Activated naive CD4-positive, alpha-beta T cell treated with anti-CD3 and anti-CD28 coated beads, Interleukin-2, amount 50 U/mL, for 24 hours (primary cell): ENCODE results near the gene YAF2.
A peak's percentile ranks its signal among the peaks of the same experiment; 100 is the strongest.
"Not testable (repeated sequence)": the region's sequence is repeated elsewhere in the genome, so short reads cannot be mapped to it uniquely, and the experiment has no call there.

ENCODE experiments used
- H3K27ac Mint-ChIP-seq: one replicate; pipeline ENCODE4 v1.8.0; 2021; ENCODE audit warnings: mild to moderate bottlenecking, mixed read lengths
- H3K27me3 Mint-ChIP-seq: one replicate; pipeline ENCODE4 v1.8.0; 2021; ENCODE audit warnings: mixed read lengths
- H3K36me3 Mint-ChIP-seq: one replicate; pipeline ENCODE4 v1.8.0; 2021; ENCODE audit warnings: mixed read lengths
- H3K4me1 Mint-ChIP-seq: one replicate; pipeline ENCODE4 v1.8.0; 2021; ENCODE audit warnings: mixed read lengths
- H3K4me3 Mint-ChIP-seq: one replicate; pipeline ENCODE4 v1.8.0; 2021; ENCODE audit warnings: mild to moderate bottlenecking, mixed read lengths
- H3K9me3 Mint-ChIP-seq: one replicate; pipeline ENCODE4 v1.8.0; 2021; ENCODE audit warnings: mixed read lengths

YAF2 gene

DNA sequence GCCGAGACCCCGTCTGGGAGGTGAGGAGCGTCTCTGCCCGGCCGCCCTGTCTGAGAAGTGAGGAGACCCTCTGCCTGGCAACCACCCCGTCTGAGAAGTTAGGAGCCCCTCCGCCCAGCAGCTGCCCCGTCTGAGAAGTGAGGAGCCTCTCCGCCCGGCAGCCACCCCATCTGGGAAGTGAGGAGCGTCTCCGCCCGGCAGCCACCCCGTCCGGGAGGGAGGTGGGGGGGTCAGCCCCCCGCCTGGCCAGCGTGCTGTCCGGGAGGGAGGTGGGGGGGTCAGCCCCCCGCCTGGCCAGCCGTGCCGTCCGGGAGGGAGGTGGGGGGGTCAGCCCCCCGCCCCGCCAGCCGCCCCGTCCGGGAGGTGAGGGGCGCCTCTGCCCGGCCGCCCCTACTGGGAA lies 10.5 kb downstream of the YAF2 start:
- H3K4me1 Mint-ChIP-seq = peaks cover 43% of the 10 kb centered on the region

GRCh38 chr12:42224501-42224900 lies 13.5 kb downstream of the YAF2 start:
- not testable (repeated sequence) for H3K27ac Mint-ChIP-seq, H3K4me3 Mint-ChIP-seq, H3K9me3 Mint-ChIP-seq, H3K27me3 Mint-ChIP-seq
- H3K4me1 Mint-ChIP-seq = peaks cover 47% of the 10 kb centered on the region
- H3K36me3 Mint-ChIP-seq = peaks cover 12% of the 10 kb centered on the region

More for the DNA sequence above, 10.5 kb downstream of the YAF2 start:
- peaks cover 13% of the 10 kb centered on the region for H3K36me3 Mint-ChIP-seq
- not testable (repeated sequence) for H3K27me3 Mint-ChIP-seq, H3K4me3 Mint-ChIP-seq, H3K27ac Mint-ChIP-seq, H3K9me3 Mint-ChIP-seq

- H3K27ac Mint-ChIP-seq = no peak overlapping the region
- H3K27me3 Mint-ChIP-seq = no peaks in the 10 kb centered on the region
- H3K9me3 Mint-ChIP-seq = no peaks in the 10 kb centered on the region
- H3K4me1 Mint-ChIP-seq = peaks cover 63% of the 10 kb centered on the region
- no peak overlapping the region for H3K4me3 Mint-ChIP-seq
- H3K36me3 Mint-ChIP-seq = peaks cover 12% of the 10 kb centered on the region
These were observed 15.3 kb downstream of the YAF2 start for GRCh38 chr12:42222724-42223123.

DNA sequence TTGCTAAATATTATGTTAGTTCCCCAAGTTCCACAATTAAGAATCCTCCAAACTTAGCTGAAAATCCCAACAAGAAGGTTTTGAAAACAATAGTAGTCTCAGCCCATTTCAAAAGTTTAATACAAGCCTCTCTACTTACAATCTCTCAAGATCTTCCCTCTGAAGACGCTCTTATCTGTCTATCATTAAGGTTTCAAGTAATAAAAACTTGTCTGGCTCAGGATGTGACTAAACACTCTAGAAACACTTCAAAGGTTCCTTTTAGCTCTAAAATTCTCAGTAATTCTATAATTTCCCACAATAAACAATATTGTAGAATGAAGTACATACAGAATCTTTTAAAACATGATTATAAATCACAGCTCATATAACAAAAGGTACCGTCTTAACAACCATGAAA lies 16.3 kb downstream of the YAF2 start:
- H3K9me3 Mint-ChIP-seq = no peaks in the 10 kb centered on the region
- H3K4me1 Mint-ChIP-seq = peaks cover 68% of the 10 kb centered on the region
- no peaks in the 10 kb centered on the region for H3K27me3 Mint-ChIP-seq
- H3K27ac Mint-ChIP-seq = peak overlapping the region; percentile 7
- H3K36me3 Mint-ChIP-seq = peaks cover 12% of the 10 kb centered on the region
- peak overlapping the region; percentile 43 for H3K4me3 Mint-ChIP-seq

DNA sequence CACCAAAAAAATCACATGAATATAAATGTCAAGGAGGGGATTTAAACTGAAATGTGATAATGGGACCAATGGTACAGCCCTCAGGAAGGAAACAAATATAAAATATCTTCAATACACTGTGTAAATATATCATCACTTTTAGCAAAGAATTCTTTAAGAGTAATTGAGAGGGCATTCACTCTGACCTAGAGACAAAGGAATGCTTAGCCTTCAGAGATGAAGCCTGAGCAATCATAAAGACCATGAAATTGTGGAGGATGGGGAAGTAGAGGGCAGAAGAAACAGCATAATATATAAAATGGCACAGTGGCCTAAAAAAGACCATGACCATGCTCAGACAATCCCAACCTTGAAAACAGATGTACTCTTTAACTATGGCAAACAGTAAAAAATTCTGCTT lies 20.4 kb downstream of the YAF2 start:
- H3K4me3 Mint-ChIP-seq = no peak overlapping the region
- H3K27ac Mint-ChIP-seq = no peak overlapping the region
- H3K4me1 Mint-ChIP-seq = peaks cover 68% of the 10 kb centered on the region
- H3K27me3 Mint-ChIP-seq = no peaks in the 10 kb centered on the region
- peaks cover 7% of the 10 kb centered on the region for H3K36me3 Mint-ChIP-seq
- no peaks in the 10 kb centered on the region for H3K9me3 Mint-ChIP-seq

DNA sequence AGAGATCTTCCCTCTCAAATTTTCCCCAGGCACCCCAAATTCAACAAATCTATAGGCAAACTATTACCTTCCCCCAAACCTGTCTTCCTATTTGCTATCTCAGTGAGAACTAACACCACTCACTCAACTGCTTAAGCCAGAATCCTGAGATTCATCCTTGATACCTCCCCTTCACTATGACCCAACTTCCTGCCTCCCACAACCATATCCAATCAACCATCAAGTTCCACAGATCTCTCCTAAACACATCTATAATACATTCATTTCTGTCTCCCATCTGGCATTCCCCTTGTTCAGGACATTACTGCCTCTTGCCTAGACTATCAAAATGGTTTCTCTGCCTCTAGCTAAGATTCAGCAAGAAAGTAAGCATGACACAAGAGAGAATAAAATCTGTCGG lies 21.3 kb downstream of the YAF2 start:
- Mint-ChIP-seq H3K27ac (peak overlapping the region; percentile 1), H3K27me3 (no peaks in the 10 kb centered on the region), H3K4me1 (peaks cover 63% of the 10 kb centered on the region), H3K9me3 (no peaks in the 10 kb centered on the region), H3K4me3 (no peak overlapping the region), H3K36me3 (peaks cover 6% of the 10 kb centered on the region)

DNA sequence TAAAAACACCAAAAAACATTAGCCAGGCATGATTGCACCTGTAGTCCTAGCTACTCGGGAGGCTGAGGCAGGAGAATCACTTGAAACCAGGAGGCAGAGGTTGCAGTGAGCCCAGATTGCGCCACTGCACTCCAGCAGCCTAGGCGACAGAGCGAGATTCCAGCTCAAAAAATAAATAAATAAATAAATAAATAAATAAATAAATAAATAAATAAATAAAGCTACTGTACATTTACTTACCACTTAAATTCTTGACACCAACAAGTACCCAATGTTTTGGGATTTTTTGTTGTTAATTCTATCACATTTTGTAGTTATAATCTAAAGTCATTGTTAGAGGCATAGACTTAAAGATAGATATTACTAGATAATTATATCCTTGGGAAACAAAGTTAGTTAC lies 22.3 kb downstream of the YAF2 start:
- H3K27ac Mint-ChIP-seq, H3K4me3 Mint-ChIP-seq, H3K9me3 Mint-ChIP-seq, H3K36me3 Mint-ChIP-seq, H3K27me3 Mint-ChIP-seq: not testable (repeated sequence)
- H3K4me1 Mint-ChIP-seq = peaks cover 55% of the 10 kb centered on the region

GRCh38 chr12:42213954-42214426 lies 24.1 kb downstream of the YAF2 start:
- no peak overlapping the region for H3K4me3 Mint-ChIP-seq
- no peaks in the 10 kb centered on the region for H3K27me3 Mint-ChIP-seq
- peaks cover 39% of the 10 kb centered on the region for H3K4me1 Mint-ChIP-seq
- no peaks in the 10 kb centered on the region for H3K9me3 Mint-ChIP-seq
- H3K27ac Mint-ChIP-seq = peak overlapping the region; percentile 48
- peaks cover 5% of the 10 kb centered on the region for H3K36me3 Mint-ChIP-seq

GRCh38 chr12:42213023-42213422 lies 25.0 kb downstream of the YAF2 start:
- no peak overlapping the region for H3K4me3 Mint-ChIP-seq
- H3K36me3 Mint-ChIP-seq = peaks cover 9% of the 10 kb centered on the region
- H3K27ac Mint-ChIP-seq = no peak overlapping the region
- H3K9me3 Mint-ChIP-seq = no peaks in the 10 kb centered on the region
- H3K27me3 Mint-ChIP-seq = no peaks in the 10 kb centered on the region
- peaks cover 36% of the 10 kb centered on the region for H3K4me1 Mint-ChIP-seq

GRCh38 chr12:42208574-42208973 lies 29.5 kb downstream of the YAF2 start:
- H3K4me1 Mint-ChIP-seq = peaks cover 25% of the 10 kb centered on the region
- no peaks in the 10 kb centered on the region for H3K9me3 Mint-ChIP-seq
- no peak overlapping the region for H3K4me3 Mint-ChIP-seq
- no peaks in the 10 kb centered on the region for H3K27me3 Mint-ChIP-seq
- H3K27ac Mint-ChIP-seq = peak overlapping the region; percentile 12
- H3K36me3 Mint-ChIP-seq = peaks cover 18% of the 10 kb centered on the region

DNA sequence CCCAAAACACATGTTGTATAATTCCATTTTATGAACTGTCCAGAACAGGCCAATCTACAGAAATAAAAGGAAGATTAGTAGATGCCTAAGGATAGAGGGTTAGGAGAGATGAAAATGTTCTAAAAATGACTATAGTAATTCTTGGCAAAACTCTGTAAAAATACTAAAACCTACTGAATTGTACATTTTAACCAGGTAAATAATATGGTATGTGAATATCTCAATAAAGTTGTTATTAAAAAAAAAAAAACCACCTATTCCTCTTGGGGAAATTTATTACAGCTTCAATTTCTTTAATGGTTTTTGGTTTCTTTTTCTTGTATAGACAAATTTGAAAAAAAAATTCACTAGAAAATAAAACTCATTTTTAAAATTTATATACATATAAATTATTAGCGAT lies 33.2 kb downstream of the YAF2 start:
- Mint-ChIP-seq H3K27me3 (no peaks in the 10 kb centered on the region), H3K4me3 (no peak overlapping the region), H3K4me1 (peaks cover 31% of the 10 kb centered on the region), H3K36me3 (peaks cover 23% of the 10 kb centered on the region), H3K27ac (no peak overlapping the region), H3K9me3 (no peaks in the 10 kb centered on the region)

DNA sequence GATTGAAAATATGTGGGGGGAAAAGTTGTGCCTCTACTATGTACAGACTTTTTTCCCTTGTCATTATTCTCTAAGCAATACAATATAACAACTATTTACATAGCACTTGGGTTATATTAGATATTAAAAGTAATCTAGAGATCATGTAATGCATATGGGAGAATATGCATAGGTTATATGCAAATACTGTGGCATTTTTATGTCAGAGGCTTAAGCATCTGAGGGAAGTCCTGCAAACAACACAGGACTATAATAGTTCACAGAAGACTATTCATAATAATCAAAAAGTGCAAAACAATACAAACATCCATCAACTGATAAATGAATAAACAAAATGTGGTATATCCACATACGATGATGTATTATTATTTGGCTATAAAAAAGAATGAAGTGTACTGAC lies 33.7 kb downstream of the YAF2 start:
- Mint-ChIP-seq H3K27ac (no peak overlapping the region), H3K27me3 (no peaks in the 10 kb centered on the region), H3K4me3 (no peak overlapping the region), H3K36me3 (peaks cover 23% of the 10 kb centered on the region), H3K4me1 (peaks cover 31% of the 10 kb centered on the region), H3K9me3 (no peaks in the 10 kb centered on the region)

GRCh38 chr12:42201063-42201462 lies 37.0 kb downstream of the YAF2 start:
- Mint-ChIP-seq H3K4me3 (no peak overlapping the region), H3K27ac (no peak overlapping the region), H3K36me3 (peaks cover 17% of the 10 kb centered on the region), H3K27me3 (no peaks in the 10 kb centered on the region), H3K4me1 (peaks cover 24% of the 10 kb centered on the region), H3K9me3 (no peaks in the 10 kb centered on the region)

DNA sequence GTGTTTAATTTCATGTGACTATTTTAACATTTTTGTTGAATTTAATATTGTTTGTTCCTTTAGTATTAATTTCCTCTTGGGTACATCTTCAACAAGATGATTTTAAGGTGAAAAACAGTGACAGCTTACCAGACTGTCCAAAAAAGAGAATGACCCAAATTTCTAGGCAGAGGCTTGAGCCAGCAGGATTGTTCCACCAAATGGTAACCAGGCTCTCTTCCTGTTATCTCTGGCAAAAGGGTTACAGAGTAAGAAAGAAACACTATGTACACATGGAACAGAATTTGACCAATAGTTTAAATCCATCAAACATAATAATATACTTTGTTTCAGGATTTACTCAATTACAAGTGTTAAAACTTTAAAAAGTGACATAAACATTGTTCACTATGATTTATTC lies 39.0 kb downstream of the YAF2 start:
- Mint-ChIP-seq H3K4me3 (no peak overlapping the region), H3K9me3 (no peaks in the 10 kb centered on the region), H3K27me3 (no peaks in the 10 kb centered on the region), H3K27ac (no peak overlapping the region), H3K36me3 (peaks cover 19% of the 10 kb centered on the region), H3K4me1 (peaks cover 28% of the 10 kb centered on the region)

DNA sequence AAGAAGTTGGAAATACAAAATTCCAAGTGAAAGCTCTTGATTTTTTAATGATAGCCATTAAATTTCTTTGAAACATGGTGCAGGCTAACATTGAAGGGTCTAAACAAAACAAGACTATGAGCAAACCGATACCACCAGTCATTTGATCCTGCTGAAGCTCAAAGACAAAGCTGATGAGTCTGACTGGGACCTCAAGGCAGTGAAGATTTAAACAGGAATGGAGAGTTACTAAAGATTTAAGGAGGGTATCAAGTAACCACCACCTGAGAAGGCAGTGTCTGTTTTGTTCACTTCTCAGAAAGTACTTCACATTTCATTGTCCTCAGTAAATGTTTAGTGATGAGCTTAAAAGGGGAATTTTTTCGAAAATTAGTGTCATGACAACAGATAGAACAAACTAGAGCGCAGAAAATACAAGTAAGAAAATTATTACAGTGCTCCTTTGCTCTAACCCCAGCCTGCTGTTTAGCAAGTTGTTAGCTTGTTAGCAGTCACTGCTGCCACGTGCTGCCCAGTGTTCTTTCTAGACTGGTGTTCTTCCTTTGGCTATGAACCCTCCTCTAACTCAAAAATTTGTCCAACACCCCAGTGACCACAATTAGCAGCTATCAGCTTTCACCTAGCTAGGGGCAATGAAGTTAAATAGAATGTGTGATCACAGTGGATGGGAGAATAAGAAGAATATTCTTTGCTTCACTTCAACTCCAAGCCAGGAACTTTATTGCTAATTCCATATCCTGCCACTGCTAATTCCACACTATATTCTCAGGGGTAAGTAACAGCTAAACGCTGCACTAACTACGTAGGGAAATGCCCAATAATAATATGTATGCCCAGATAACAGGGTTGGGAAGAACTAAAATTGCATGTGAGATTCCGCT lies 41.1 kb downstream of the YAF2 start:
- Mint-ChIP-seq H3K27ac (no peak overlapping the region), H3K9me3 (no peaks in the 10 kb centered on the region), H3K4me3 (no peak overlapping the region), H3K36me3 (peaks cover 16% of the 10 kb centered on the region), H3K4me1 (peaks cover 24% of the 10 kb centered on the region), H3K27me3 (no peaks in the 10 kb centered on the region)

GRCh38 chr12:42192686-42193085 lies 45.4 kb downstream of the YAF2 start:
- no peaks in the 10 kb centered on the region for H3K27me3 Mint-ChIP-seq
- no peaks in the 10 kb centered on the region for H3K9me3 Mint-ChIP-seq
- H3K4me3 Mint-ChIP-seq = no peak overlapping the region
- H3K36me3 Mint-ChIP-seq = peaks cover 10% of the 10 kb centered on the region
- H3K4me1 Mint-ChIP-seq = peaks cover 17% of the 10 kb centered on the region
- no peak overlapping the region for H3K27ac Mint-ChIP-seq

DNA sequence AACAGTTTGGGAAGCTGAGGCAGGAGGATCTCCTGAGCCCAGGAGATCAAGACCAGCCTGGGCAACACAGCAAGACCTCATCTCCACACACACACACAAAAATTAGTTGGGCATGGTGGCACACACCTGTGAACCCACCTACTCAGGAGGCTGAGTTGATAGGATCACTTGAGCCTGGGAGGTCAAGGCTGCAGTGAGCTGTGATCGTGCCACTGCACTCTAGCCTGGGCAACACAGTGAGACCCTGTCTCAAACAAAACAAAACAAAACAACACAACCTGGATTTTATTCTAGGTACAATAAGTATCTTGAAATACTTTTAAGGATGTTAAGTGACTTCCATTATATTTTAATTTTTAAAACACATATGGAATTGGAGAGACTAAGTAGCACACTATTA lies 45.8 kb downstream of the YAF2 start:
- no peaks in the 10 kb centered on the region for H3K9me3 Mint-ChIP-seq
- no peak overlapping the region for H3K27ac Mint-ChIP-seq
- peaks cover 17% of the 10 kb centered on the region for H3K4me1 Mint-ChIP-seq
- no peak overlapping the region for H3K4me3 Mint-ChIP-seq
- H3K27me3 Mint-ChIP-seq = no peaks in the 10 kb centered on the region
- H3K36me3 Mint-ChIP-seq = peaks cover 10% of the 10 kb centered on the region
